GM19328 (cell line): Measurements from ENCODE around the gene ZC3H7B.

Experiments
- ATAC-seq: cut with Tn5 transposase; IDR thresholded peaks from one replicate; pipeline ENCODE4 v1.9.1; 2021; ENCODE audit warnings: mild to moderate bottlenecking, moderate library complexity; ENCODE audit not compliant: unreplicated experiment

ZC3H7B gene

DNA sequence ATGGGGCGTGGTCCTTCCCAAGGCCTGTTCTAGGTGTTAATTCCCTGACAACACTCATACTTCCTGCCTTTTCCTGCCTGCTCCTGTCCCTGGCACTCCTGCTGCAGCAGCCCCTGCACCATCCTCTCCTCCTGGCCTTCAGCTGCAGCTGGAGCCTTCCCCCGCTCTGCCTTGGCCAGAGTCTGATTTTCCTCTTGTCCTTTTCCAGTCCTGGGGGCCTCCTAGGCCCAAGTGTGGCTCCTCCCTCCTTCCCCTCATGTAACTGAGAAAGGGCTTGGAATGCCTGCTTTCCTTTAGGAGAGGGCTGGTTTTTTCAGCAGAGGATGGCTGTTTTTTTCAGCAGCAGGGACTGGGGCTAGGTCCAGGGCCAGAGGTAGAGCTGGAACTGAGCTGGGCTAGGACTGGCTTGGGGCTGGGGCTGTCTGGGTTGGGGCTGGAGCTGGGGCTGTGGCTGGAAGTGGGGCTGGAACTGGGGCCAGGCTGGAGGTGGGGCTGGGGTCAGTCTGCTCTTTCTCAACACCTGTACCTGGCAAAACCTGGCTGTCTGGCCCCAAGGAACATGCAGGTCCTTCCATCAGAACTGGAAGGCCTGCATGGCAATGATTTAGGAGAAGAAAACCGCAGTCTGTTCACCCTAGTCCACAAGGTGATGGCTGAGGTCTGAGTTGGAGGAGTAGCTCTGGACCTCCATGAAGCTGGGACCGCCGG, 23.6 kb downstream of the ZC3H7B start:
- no peak for ATAC-seq

DNA sequence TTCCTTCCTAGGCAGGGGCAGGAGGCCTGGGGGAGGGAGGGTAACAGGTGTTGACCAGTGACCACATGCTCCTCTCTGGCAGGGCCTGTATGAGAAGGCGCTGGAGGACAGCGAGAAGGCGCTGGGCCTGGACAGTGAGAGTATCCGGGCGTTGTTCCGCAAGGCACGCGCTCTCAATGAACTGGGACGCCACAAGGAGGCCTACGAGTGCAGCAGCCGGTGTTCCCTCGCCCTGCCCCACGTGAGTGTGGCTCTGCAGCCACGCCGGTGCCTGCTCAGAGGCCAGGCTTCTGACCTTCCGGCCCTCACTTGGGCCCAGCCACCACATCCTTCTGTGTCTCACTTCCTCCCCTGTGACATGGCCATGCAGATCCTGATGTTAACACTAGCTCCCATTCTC, 25.8 kb downstream of the ZC3H7B start:
- ATAC-seq: no peak

- ATAC-seq: no peak
Measured at GRCh38 chr22:41330169-41330568, 28.8 kb downstream of the ZC3H7B start.

DNA sequence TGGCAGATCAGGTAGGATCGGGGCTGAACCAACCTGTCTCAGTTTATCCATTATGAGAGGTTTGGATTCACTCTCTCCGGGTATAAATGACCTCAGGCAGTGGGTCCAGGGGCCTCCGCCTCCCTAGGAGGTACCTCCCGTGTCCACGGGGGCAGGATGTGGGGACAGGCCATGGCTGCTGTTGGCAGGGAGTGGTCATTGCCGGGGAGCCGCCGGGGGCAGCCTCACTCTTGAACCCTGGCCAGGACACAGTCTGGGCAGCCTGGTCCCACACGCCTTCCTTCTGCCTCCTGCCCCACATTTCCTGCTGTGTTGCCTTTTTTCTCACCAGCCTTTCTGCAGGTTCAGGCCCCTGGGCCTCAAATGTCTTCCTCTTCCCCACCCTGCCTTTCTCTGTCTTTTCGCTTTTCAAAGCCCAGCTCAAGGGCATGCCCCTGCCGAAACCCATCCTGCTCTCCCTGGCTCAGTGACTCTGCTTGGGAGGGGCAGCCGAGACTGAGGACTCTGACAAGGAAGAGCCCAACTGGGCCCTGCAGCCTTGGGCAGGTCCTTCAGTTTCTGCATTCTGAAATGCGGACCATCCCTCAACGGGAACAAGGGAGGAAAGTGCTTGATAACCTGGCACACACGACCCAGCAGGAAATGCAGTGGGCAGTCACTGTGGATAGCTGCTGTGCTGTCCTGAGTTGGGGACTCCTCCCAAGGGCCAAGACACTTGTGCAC, 31.1 kb downstream of the ZC3H7B start:
- no peak for ATAC-seq

GRCh38 chr22:41333806-41334205, 32.5 kb downstream of the ZC3H7B start:
- no peak for ATAC-seq

GRCh38 chr22:41334215-41334614, 32.9 kb downstream of the ZC3H7B start:
- ATAC-seq: no peak

- no peak for ATAC-seq
Measured at GRCh38 chr22:41334951-41335635, 33.8 kb downstream of the ZC3H7B start.

- ATAC-seq: no peak
Measured at GRCh38 chr22:41338614-41339212, 37.4 kb downstream of the ZC3H7B start.

DNA sequence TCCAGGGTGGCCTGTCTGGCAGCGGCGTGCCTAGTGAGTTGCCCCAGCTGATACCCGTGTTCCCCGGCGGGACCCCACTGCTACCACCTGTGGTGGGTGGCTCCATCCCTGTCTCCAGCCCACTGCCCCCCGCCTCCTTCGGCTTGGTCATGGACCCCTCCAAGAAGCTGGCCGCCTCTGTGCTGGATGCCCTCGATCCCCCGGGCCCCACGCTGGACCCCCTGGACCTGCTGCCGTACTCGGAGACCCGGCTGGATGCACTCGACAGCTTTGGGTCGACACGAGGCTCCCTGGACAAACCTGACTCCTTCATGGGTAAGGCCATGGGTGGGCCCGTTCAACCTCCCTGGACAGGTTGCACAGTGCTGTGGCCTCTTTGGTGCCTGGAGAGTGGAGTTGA, 38.5 kb downstream of the ZC3H7B start:
- no peak for ATAC-seq

- no peak for ATAC-seq
Measured at GRCh38 chr22:41340357-41340756, 39.0 kb downstream of the ZC3H7B start.

- no peak for ATAC-seq
Measured at GRCh38 chr22:41341012-41341411, 39.7 kb downstream of the ZC3H7B start.

DNA sequence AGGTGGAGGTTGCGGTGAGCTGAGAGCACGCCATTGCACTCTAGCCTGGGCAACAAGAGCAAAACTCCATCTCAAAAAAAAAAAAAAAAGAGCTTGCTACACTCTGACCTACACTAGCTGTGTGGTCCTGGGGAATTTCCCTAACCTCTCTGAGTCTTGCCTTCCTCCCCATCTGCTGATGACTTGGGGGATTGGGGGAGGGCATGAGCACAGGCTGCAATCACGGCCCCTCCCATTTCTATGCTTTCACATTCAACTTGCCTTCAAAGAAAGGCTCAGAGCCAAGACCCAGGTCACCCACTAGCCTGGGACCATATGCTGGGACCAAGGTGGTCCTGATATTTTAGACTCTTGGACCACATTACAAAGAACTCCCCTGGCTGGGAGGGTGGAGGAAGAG, 40.7 kb downstream of the ZC3H7B start:
- no peak for ATAC-seq

- no peak for ATAC-seq
Measured at GRCh38 chr22:41343300-41343699, 42.0 kb downstream of the ZC3H7B start.

DNA sequence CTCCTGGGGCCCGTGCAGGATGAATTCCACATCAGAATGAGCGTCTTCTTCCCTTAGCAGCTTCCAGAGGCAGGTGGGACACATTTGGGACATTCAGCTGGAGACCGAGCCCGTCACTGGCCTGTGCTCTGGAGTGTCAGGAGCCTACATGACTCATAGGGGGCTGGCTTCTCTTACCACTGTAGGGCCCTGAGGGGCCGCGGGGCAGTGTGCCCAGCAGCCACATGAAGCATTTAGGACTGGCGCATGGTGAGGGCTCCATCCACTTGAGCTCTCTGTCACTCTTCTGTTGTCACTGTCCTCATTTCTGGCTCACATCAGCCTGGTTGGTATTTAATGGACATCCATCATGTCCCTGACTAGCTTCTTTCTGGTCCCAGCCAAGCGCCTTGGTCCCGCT, 42.4 kb downstream of the ZC3H7B start:
- ATAC-seq: no peak

DNA sequence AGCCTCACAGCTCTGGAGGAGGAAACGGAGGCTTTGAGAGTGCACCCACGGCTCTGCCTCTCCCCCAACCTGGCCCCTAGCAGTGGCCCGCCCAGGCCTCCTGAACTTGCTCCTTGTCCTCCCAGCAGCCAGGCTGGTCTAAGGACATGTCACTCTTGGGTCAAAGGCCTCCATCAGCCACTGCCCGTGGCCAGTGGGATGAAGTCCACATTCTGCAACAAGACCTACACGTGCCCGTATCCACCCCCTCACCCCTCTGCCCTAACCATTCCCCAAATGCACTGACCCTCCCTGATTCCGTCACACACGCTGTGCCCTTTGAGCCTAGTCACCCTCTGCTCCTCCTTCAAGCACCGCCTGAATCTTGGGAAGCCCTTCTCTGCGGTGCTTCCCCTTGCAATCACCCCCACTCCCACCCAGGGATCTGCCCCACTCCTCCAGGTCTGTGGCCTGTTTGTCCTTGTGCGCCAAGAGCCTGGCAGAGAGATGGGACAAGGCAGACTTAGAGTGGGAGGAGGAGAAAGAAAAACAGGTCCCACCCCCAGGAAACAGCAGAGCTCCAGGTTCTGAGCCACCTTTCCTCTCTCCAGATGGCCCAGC, 43.0 kb downstream of the ZC3H7B start:
- ATAC-seq: no peak

DNA sequence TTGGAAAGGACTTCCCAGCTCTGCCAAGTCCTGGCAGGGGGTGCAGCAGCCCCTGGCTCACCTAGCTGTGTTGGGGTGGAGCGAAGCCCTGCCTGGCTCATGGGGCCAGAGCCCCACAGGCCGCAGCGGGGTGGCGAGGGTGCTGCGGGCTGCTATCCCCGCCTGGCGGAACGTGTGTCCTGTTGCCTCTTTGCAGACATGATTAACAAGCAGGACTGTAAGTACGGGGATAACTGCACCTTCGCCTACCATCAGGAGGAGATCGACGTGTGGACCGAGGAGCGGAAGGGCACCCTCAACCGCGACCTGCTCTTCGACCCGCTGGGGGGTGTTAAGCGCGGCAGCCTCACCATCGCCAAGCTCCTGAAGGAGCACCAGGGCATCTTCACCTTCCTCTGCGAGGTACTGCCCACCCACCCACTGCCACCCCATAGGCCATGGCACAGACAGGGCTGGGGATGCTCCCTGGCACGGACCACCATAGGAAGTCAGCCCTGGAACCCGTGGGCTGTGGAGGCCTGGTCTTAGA, 44.5 kb downstream of the ZC3H7B start:
- no peak for ATAC-seq

- ATAC-seq: no peak
Measured at GRCh38 chr22:41347066-41347859, 45.9 kb downstream of the ZC3H7B start.

GRCh38 chr22:41348964-41349484, 47.7 kb downstream of the ZC3H7B start:
- no peak for ATAC-seq

- no peak for ATAC-seq
Measured at GRCh38 chr22:41350087-41350486, 48.8 kb downstream of the ZC3H7B start.

- ATAC-seq: no peak
Measured at GRCh38 chr22:41351011-41351410, 49.7 kb downstream of the ZC3H7B start.
